SK-N-SH treated with all-trans-retinoic acid at 6 μM for 48 hours (cell line): ENCODE data around the gene ACSL6.

Source experiments
- ATAC-seq: fragments of 200-7000 bp; cut with Tn5 transposase; 3 replicates; pipeline ENCODE4 v1.9.1; 2020; ENCODE audit warnings: mild to moderate bottlenecking, moderate library complexity
- ARNTL ChIP-seq: fragments of 450-650 bp; formaldehyde crosslinking; IDR thresholded peaks from 2 replicates; pipeline ENCODE4 v1.5.0; 2020; ENCODE audit warnings: low read depth, mild to moderate bottlenecking, moderate library complexity, borderline replicate concordance
- BACH2 ChIP-seq: fragments of 250-450 bp; sonication (Bioruptor Pico); IDR thresholded peaks from 2 replicates; pipeline ENCODE4 v1.9.0; 2021; ENCODE audit warnings: mild to moderate bottlenecking, borderline replicate concordance
- CSDC2 ChIP-seq: fragments of 250-450 bp; sonication (Bioruptor Pico); IDR thresholded peaks from 2 replicates; pipeline ENCODE4 v1.5.0; 2020; ENCODE audit warnings: mild to moderate bottlenecking, moderate library complexity
- ESRRG ChIP-seq: fragments of 250-450 bp; sonication (Bioruptor Pico); IDR thresholded peaks from 2 replicates; pipeline ENCODE4 v1.6.1; 2021; ENCODE audit warnings: mild to moderate bottlenecking
- GLIS3 ChIP-seq: fragments of 250-450 bp; sonication (Bioruptor Pico); IDR thresholded peaks from 2 replicates; pipeline ENCODE4 v1.5.0; 2020; ENCODE audit warnings: mild to moderate bottlenecking, moderate library complexity
- ISL1 ChIP-seq: fragments of 250-450 bp; sonication (Bioruptor Pico); IDR thresholded peaks from 2 replicates; pipeline ENCODE4 v2.1.2; 2022; ENCODE audit warnings: mild to moderate bottlenecking, moderate library complexity
- OSR1 ChIP-seq: fragments of 250-450 bp; sonication (Bioruptor Pico); IDR thresholded peaks from 2 replicates; pipeline ENCODE4 v1.8.0; 2022; ENCODE audit warnings: moderate library complexity, mild to moderate bottlenecking, inconsistent platforms
- PPARA ChIP-seq: fragments of 250-450 bp; sonication (Bioruptor Pico); IDR thresholded peaks from 2 replicates; pipeline ENCODE4 v1.5.0; 2020; ENCODE audit warnings: mild to moderate bottlenecking, borderline replicate concordance
- RARB ChIP-seq: fragments of 250-450 bp; sonication (Bioruptor Pico); IDR thresholded peaks from 2 replicates; pipeline ENCODE4 v1.8.0; 2021; ENCODE audit warnings: mild to moderate bottlenecking, moderate library complexity
- SNAI2 ChIP-seq: fragments of 250-450 bp; sonication (Bioruptor Pico); IDR thresholded peaks from 2 replicates; pipeline ENCODE4 v1.5.0; 2020; ENCODE audit warnings: mild to moderate bottlenecking, moderate library complexity
- TCF4 ChIP-seq: fragments of 250-450 bp; sonication (Bioruptor Pico); IDR thresholded peaks from 2 replicates; pipeline ENCODE4 v1.8.0; 2021; ENCODE audit warnings: mild to moderate bottlenecking, moderate library complexity, borderline replicate concordance
- TOX ChIP-seq: fragments of 250-450 bp; sonication (Bioruptor Pico); IDR thresholded peaks from 2 replicates; pipeline ENCODE4 v1.8.0; 2021; ENCODE audit warnings: mild to moderate bottlenecking, moderate library complexity, borderline replicate concordance
- ZC3H10 ChIP-seq: fragments of 250-450 bp; sonication (Bioruptor Pico); IDR thresholded peaks from 2 replicates; pipeline ENCODE4 v1.5.1; 2021; ENCODE audit warnings: mild to moderate bottlenecking, moderate library complexity
- ZFP3 ChIP-seq: fragments of 250-450 bp; sonication (Bioruptor Pico); IDR thresholded peaks from 2 replicates; pipeline ENCODE4 v1.5.0; 2020; ENCODE audit warnings: mild to moderate bottlenecking, moderate library complexity
- ZFP30 ChIP-seq: fragments of 450-650 bp; formaldehyde crosslinking; IDR thresholded peaks from 2 replicates; pipeline ENCODE4 v1.5.0; 2022; ENCODE audit warnings: mild to moderate bottlenecking, moderate library complexity
- ZNF565 ChIP-seq: fragments of 450-650 bp; formaldehyde crosslinking; conservative IDR thresholded peaks from 2 replicates; pipeline ENCODE4 v1.5.0; 2020; ENCODE audit warnings: low read depth, mild to moderate bottlenecking, moderate library complexity
- ZNF70 ChIP-seq: fragments of 450-650 bp; formaldehyde crosslinking; IDR thresholded peaks from 2 replicates; pipeline ENCODE4 v1.5.0; 2020; ENCODE audit warnings: mild to moderate bottlenecking, moderate library complexity
- ZNF8 ChIP-seq: fragments of 450-650 bp; formaldehyde crosslinking; IDR thresholded peaks from 2 replicates; pipeline ENCODE4 v1.5.0; 2020; ENCODE audit warnings: mild to moderate bottlenecking, moderate library complexity
- TF ChIP-seq, protein P1 (sequence below): fragments of 250-450 bp; sonication (Bioruptor Pico); IDR thresholded peaks from 2 replicates; pipeline ENCODE4 v1.5.1; 2020; ENCODE audit warnings: low read depth, mild to moderate bottlenecking, moderate library complexity
- TF ChIP-seq, protein P2 (sequence below): fragments of 250-450 bp; sonication (Bioruptor Pico); IDR thresholded peaks from 2 replicates; pipeline ENCODE4 v1.5.0; 2020; ENCODE audit warnings: mild to moderate bottlenecking, moderate library complexity
- TF ChIP-seq, protein P3 (sequence below): fragments of 250-450 bp; sonication (Bioruptor Pico); IDR thresholded peaks from 2 replicates; pipeline ENCODE4 v1.8.0; 2021; ENCODE audit warnings: low read depth, mild to moderate bottlenecking, moderate library complexity, borderline replicate concordance
- TF ChIP-seq, protein P4 (sequence below): fragments of 250-450 bp; sonication (Bioruptor Pico); IDR thresholded peaks from 2 replicates; pipeline ENCODE4 v1.8.0; 2020; ENCODE audit warnings: mild to moderate bottlenecking, moderate library complexity, borderline replicate concordance

ACSL6 gene

DNA sequence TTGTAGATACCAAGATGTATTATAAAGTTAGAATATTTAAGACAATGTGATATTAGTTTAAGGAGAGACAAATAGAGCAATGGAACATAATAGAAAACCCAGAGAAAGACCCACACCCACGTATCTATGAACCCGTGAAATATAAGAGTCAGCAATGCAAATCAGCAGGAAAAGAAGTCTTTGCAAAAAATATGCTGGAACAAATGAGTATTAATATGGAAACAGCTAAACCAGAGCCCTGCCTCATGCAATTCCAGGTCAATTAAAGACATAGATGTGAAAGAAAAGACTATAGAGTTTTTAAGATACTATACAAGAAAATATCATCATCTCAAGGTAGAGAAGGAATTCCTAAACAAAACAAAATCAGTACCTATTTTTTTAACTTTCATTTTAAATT lies 25.9 kb upstream of the ACSL6 start:
- no peak for TF ChIP-seq ZFP30 (CRISPR knock-in tag)
- TF ChIP-seq, protein P1, sequence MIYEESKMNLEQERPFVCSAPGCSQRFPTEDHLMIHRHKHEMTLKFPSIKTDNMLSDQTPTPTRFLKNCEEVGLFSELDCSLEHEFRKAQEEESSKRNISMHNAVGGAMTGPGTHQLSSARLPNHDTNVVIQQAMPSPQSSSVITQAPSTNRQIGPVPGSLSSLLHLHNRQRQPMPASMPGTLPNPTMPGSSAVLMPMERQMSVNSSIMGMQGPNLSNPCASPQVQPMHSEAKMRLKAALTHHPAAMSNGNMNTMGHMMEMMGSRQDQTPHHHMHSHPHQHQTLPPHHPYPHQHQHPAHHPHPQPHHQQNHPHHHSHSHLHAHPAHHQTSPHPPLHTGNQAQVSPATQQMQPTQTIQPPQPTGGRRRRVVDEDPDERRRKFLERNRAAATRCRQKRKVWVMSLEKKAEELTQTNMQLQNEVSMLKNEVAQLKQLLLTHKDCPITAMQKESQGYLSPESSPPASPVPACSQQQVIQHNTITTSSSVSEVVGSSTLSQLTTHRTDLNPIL (CRISPR knock-in tag): no peak
- TF ChIP-seq RARB (CRISPR knock-in tag): no peak
- TF ChIP-seq, protein P2, sequence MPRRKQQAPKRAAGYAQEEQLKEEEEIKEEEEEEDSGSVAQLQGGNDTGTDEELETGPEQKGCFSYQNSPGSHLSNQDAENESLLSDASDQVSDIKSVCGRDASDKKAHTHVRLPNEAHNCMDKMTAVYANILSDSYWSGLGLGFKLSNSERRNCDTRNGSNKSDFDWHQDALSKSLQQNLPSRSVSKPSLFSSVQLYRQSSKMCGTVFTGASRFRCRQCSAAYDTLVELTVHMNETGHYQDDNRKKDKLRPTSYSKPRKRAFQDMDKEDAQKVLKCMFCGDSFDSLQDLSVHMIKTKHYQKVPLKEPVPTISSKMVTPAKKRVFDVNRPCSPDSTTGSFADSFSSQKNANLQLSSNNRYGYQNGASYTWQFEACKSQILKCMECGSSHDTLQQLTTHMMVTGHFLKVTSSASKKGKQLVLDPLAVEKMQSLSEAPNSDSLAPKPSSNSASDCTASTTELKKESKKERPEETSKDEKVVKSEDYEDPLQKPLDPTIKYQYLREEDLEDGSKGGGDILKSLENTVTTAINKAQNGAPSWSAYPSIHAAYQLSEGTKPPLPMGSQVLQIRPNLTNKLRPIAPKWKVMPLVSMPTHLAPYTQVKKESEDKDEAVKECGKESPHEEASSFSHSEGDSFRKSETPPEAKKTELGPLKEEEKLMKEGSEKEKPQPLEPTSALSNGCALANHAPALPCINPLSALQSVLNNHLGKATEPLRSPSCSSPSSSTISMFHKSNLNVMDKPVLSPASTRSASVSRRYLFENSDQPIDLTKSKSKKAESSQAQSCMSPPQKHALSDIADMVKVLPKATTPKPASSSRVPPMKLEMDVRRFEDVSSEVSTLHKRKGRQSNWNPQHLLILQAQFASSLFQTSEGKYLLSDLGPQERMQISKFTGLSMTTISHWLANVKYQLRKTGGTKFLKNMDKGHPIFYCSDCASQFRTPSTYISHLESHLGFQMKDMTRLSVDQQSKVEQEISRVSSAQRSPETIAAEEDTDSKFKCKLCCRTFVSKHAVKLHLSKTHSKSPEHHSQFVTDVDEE (CRISPR knock-in tag): no peak
- TF ChIP-seq OSR1 (CRISPR knock-in tag): no peak
- no peak for TF ChIP-seq ZNF565
- TF ChIP-seq ZFP3 (CRISPR knock-in tag): no peak
- no peak for TF ChIP-seq SNAI2
- TF ChIP-seq TCF4 (CRISPR knock-in tag): no peak
- TF ChIP-seq GLIS3 (CRISPR knock-in tag): no peak
- TF ChIP-seq, protein P3, sequence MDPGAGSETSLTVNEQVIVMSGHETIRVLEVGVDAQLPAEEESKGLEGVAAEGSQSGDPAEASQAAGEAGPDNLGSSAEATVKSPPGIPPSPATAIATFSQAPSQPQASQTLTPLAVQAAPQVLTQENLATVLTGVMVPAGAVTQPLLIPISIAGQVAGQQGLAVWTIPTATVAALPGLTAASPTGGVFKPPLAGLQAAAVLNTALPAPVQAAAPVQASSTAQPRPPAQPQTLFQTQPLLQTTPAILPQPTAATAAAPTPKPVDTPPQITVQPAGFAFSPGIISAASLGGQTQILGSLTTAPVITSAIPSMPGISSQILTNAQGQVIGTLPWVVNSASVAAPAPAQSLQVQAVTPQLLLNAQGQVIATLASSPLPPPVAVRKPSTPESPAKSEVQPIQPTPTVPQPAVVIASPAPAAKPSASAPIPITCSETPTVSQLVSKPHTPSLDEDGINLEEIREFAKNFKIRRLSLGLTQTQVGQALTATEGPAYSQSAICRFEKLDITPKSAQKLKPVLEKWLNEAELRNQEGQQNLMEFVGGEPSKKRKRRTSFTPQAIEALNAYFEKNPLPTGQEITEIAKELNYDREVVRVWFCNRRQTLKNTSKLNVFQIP (CRISPR knock-in tag): no peak
- TF ChIP-seq ARNTL (CRISPR knock-in tag): no peak
- TF ChIP-seq ESRRG: no peak
- no peak for TF ChIP-seq TOX (CRISPR knock-in tag)
- TF ChIP-seq PPARA (CRISPR knock-in tag): no peak
- TF ChIP-seq ISL1 (CRISPR knock-in tag): no peak
- TF ChIP-seq ZC3H10 (CRISPR knock-in tag): no peak
- TF ChIP-seq BACH2 (CRISPR knock-in tag): no peak
- ATAC-seq: no peak

DNA sequence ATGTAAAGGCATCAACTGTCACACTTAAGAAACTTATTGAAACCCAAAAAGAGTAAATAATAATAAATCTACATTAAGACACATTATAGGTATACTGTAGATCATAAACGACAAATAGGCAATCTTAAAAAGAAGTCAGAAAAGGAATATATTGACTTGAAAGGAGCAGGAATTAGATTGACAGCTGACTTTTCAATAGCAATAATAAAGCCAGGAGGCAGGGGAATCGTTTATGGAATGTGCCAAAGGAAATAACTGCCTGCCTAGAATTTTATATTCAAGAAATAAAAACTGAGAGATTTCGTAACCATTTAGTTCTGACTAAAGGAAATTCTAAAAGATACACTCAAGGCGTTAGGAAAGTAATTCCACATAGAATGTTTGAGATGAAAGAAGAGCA lies 21.7 kb upstream of the ACSL6 start:
- no peak for ATAC-seq
- TF ChIP-seq SNAI2: no peak
- no peak for TF ChIP-seq ZFP3 (CRISPR knock-in tag)
- TF ChIP-seq CSDC2 (CRISPR knock-in tag): no peak
- TF ChIP-seq, all 23 proteins: peak for 0

DNA sequence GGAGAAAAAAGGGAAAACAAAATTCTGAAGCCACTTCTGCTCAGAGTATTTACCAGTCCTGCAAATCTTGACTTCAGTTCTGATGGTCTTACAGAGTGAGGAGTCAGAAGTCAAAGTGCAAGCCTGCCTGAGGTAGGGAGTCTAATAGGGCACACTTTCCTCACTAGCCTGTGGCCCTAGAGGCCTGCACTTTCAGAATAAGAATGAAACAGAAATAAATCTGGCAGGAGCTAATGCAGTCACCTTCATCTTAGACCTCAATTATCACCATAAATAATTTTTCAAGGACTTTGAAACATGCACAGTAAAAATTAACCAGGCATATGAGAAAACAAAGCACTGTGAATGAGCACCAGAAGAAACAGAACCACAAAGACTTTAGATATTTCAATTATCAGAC lies 20.7 kb upstream of the ACSL6 start:
- TF ChIP-seq ZNF565 (no peak), ZNF70 (no peak), TCF4 (CRISPR knock-in tag) (no peak), SNAI2 (no peak), CSDC2 (CRISPR knock-in tag) (no peak), ZC3H10 (CRISPR knock-in tag) (no peak), ISL1 (CRISPR knock-in tag) (no peak), ZFP30 (CRISPR knock-in tag) (no peak), RARB (CRISPR knock-in tag) (no peak), BACH2 (CRISPR knock-in tag) (no peak), ESRRG (no peak), ZNF8 (CRISPR knock-in tag) (no peak), ZFP3 (CRISPR knock-in tag) (no peak)
- TF ChIP-seq, protein P2 (CRISPR knock-in tag): no peak
- TF ChIP-seq, protein P4, sequence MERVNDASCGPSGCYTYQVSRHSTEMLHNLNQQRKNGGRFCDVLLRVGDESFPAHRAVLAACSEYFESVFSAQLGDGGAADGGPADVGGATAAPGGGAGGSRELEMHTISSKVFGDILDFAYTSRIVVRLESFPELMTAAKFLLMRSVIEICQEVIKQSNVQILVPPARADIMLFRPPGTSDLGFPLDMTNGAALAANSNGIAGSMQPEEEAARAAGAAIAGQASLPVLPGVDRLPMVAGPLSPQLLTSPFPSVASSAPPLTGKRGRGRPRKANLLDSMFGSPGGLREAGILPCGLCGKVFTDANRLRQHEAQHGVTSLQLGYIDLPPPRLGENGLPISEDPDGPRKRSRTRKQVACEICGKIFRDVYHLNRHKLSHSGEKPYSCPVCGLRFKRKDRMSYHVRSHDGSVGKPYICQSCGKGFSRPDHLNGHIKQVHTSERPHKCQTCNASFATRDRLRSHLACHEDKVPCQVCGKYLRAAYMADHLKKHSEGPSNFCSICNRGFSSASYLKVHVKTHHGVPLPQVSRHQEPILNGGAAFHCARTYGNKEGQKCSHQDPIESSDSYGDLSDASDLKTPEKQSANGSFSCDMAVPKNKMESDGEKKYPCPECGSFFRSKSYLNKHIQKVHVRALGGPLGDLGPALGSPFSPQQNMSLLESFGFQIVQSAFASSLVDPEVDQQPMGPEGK: no peak
- TF ChIP-seq, protein P1 (CRISPR knock-in tag): no peak
- TF ChIP-seq, all 23 proteins: peak for 0
- no peak for ATAC-seq
